IPS DF 6.9 (cell line): Measurements from ENCODE around the gene SLIT2.

ENCODE experiments used
- DNase-seq: peaks from one replicate; pipeline ENCODE4 v3.0.0-alpha.2; 2013; ENCODE audit warnings: low read depth, low spot score
- H3K27ac ChIP-seq: one replicate; pipeline ENCODE4 v1.5.1; 2013; ENCODE audit warnings: low read length, control low read depth
- H3K27me3 ChIP-seq: 2 replicates; pipeline ENCODE4 v1.6.1; 2013; ENCODE audit warnings: mild to moderate bottlenecking, low read length; ENCODE audit not compliant: control insufficient read depth, insufficient read depth
- H3K36me3 ChIP-seq: 2 replicates; pipeline ENCODE4 v1.6.1; 2013; ENCODE audit warnings: low read length; ENCODE audit not compliant: control insufficient read depth, insufficient read depth
- H3K4me1 ChIP-seq: 2 replicates; pipeline ENCODE4 v1.6.1; 2013; ENCODE audit warnings: low read length; ENCODE audit not compliant: control insufficient read depth, insufficient read depth
- H3K4me3 ChIP-seq: 2 replicates; pipeline ENCODE4 v1.5.1; 2013; ENCODE audit warnings: mild to moderate bottlenecking, low read length
- H3K9me3 ChIP-seq: 2 replicates; pipeline ENCODE4 v1.6.1; 2013; ENCODE audit warnings: low read length, inconsistent platforms; ENCODE audit not compliant: control insufficient read depth, insufficient read depth
- WGBS: extraction: QIAGEN DNeasy Blood & Tissue Kit; methylation state at CpG from one replicate; pipeline ENCODE4 v1.1.7; 2013; ENCODE audit warnings: mixed read lengths, missing lambda C conversion rate; ENCODE audit not compliant: insufficient read length, insufficient coverage; 5-methylcytosine and 5-hydroxymethylcytosine counted together

Gene SLIT2

DNA sequence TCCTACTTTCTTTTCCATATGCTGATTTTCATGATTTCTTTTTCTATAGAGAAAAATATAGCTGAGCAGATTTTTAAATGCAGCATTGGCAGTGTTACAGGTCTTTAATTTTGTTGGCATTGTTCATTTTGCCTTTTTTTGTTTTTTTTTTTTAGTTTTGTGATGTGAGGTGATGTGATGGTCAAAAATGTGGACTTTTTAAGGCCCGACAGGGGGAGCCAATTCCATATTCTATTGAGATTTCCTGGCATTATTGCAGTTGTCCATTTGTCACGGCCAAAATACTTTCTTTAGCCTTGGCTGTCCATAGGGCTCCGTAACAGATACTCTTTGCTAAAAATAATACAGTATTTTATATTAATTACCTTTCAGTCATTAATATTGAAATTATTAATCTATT, 47.8 kb downstream of the SLIT2 start:
- H3K4me1 ChIP-seq: no peaks in the 10 kb centered on the region
- no peak for DNase-seq
- H3K9me3 ChIP-seq: no peaks in the 10 kb centered on the region
- H3K27ac ChIP-seq: no peak overlapping the region
- H3K36me3 ChIP-seq: no peaks in the 10 kb centered on the region
- WGBS: no CpG with 5 or more reads among the region's 3 CpGs
- H3K27me3 ChIP-seq: no peaks in the 10 kb centered on the region
- H3K4me3 ChIP-seq: no peak overlapping the region

DNA sequence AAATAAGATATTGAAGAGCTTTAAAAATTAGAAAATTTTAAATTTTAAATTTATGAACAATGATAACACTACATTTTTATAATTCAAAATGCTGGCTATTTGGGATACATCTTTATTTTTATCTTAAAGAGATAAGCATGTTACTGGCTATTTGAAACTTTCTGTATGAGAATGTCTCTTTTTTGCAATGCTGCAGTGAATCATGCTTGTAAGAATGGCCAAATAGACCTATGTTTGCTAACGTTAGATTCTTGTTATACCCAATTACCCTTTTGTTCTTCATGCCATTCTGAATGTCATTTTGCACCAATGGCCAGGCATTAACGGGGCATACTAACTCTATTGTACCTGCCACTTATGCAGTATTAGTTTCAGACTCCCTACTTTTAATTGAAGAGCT, 49.5 kb downstream of the SLIT2 start:
- Histone ChIP-seq H3K9me3 (no peaks in the 10 kb centered on the region), H3K27ac (no peak overlapping the region)
- WGBS: no CpG with 5 or more reads among the region's 2 CpGs

More for the DNA sequence above, 49.5 kb downstream of the SLIT2 start:
- no peak for DNase-seq
- Histone ChIP-seq H3K4me1 (no peaks in the 10 kb centered on the region), H3K36me3 (no peaks in the 10 kb centered on the region), H3K4me3 (no peak overlapping the region), H3K27me3 (no peaks in the 10 kb centered on the region)
